Keratinocyte (primary cell): ENCODE measurements around the gene TMEM163. TPM values are rescaled to one million over a fixed set of nuclear protein-coding genes. Genes with fewer than 3 reads are reported as not detected.

Source experiments
- DNase-seq: peaks from one replicate; pipeline ENCODE4 v3.0.0-alpha.2; 2011; ENCODE audit warnings: low read depth, missing footprints, low spot score
- FAIRE-seq: peaks from 2 replicates; lab custom pipeline; 2011; peaks lifted over from hg19 to GRCh38; lab: Jason Lieb, UNC
- H2AFZ ChIP-seq: 2 replicates; pipeline ENCODE4 v1.6.0; 2012; ENCODE audit warnings: low read length, control low read depth, inconsistent platforms; ENCODE audit not compliant: control insufficient read depth
- H3K27ac ChIP-seq: 2 replicates; pipeline ENCODE4 v1.5.1; 2011; ENCODE audit warnings: low read length; ENCODE audit not compliant: control insufficient read depth, insufficient read depth
- H3K27me3 ChIP-seq: 3 replicates; pipeline ENCODE4 v1.6.0; 2011; ENCODE audit warnings: low read length; ENCODE audit not compliant: control insufficient read depth, insufficient read depth; ENCODE audit errors: extremely low read depth
- H3K36me3 ChIP-seq, 2 experiments: 2 replicates in 1 of 2; 3 replicates in 1 of 2; pipeline ENCODE4 v1.5.1; 2011; ENCODE audit warnings: low read length in 2 of 2, mild to moderate bottlenecking in 1 of 2; ENCODE audit not compliant: control insufficient read depth in 2 of 2, insufficient read depth in 2 of 2; ENCODE audit errors: extremely low read depth in 1 of 2
- H3K4me1 ChIP-seq: 3 replicates; pipeline ENCODE4 v1.5.1; 2011; ENCODE audit warnings: low read length; ENCODE audit not compliant: control insufficient read depth, insufficient read depth; ENCODE audit errors: extremely low read depth
- H3K4me2 ChIP-seq: 3 replicates; pipeline ENCODE4 v1.6.0; 2011; ENCODE audit warnings: low read depth, low read length; ENCODE audit not compliant: control insufficient read depth, insufficient read depth; ENCODE audit errors: extremely low read depth
- H3K4me3 ChIP-seq, 3 experiments: fragments of 200-600 bp in 1 of 3; sonication (generic) in 1 of 3; 2 replicates in 2 of 3; 3 replicates in 1 of 3; pipeline ENCODE4 v1.5.1; 2011 to 2016; ENCODE audit warnings: low read length in 3 of 3, mild to moderate bottlenecking in 3 of 3, control low read depth in 2 of 3, inconsistent platforms in 1 of 3, low read depth in 1 of 3, mixed read lengths in 1 of 3, mixed run types in 1 of 3, moderate library complexity in 1 of 3; ENCODE audit not compliant: control insufficient read depth in 2 of 3, insufficient read depth in 2 of 3; ENCODE audit errors: extremely low read depth in 1 of 3
- H3K79me2 ChIP-seq: 2 replicates; pipeline ENCODE4 v1.6.0; 2012; ENCODE audit warnings: low read length; ENCODE audit not compliant: control insufficient read depth, insufficient read depth
- H3K9ac ChIP-seq: 3 replicates; pipeline ENCODE4 v1.6.0; 2011; ENCODE audit warnings: low read length; ENCODE audit not compliant: control insufficient read depth, insufficient read depth; ENCODE audit errors: extremely low read depth
- H3K9me1 ChIP-seq: 3 replicates; pipeline ENCODE4 v1.6.0; 2011; ENCODE audit warnings: low read length; ENCODE audit not compliant: control insufficient read depth, insufficient read depth; ENCODE audit errors: extremely low read depth
- H3K9me3 ChIP-seq: 2 replicates; pipeline ENCODE4 v1.5.1; 2012; ENCODE audit warnings: low read depth, low read length; ENCODE audit not compliant: control insufficient read depth
- H4K20me1 ChIP-seq: 3 replicates; pipeline ENCODE4 v1.6.0; 2011; ENCODE audit warnings: low read length; ENCODE audit not compliant: control insufficient read depth, insufficient read depth; ENCODE audit errors: extremely low read depth
- CTCF ChIP-seq, 3 experiments: IDR thresholded peaks in 1 of 3; conservative IDR thresholded peaks in 1 of 3; optimal IDR thresholded peaks in 1 of 3; 2 replicates in 2 of 3; 3 replicates in 1 of 3; pipeline versions ENCODE3 to v1.5.1; 2011; ENCODE audit warnings: low read length in 3 of 3, mild to moderate bottlenecking in 3 of 3, moderate library complexity in 2 of 3, control low read depth in 1 of 3, inconsistent platforms in 1 of 3; ENCODE audit not compliant: insufficient read depth in 2 of 3; ENCODE audit errors: extremely low read depth in 1 of 3
- EZH2 ChIP-seq: IDR thresholded peaks from one replicate; pipeline ENCODE4 v1.6.1; 2012; ENCODE audit warnings: inconsistent platforms, mild to moderate bottlenecking, low read length, moderate library complexity
- dilution Hi-C: fragments of 300-500 bp; cut with MboI; formaldehyde crosslinking; loops from one replicate; pipeline ENCODE4 v1.7.0; 2020; ENCODE audit warnings: low sequenced_read_pairs; ENCODE audit not compliant: extremely low pct_ligation_motif_present
- polyA plus RNA-seq, 5 experiments: library from polyadenylated mRNA; depleted of rRNA in 3 of 5; stranded (reverse) in 3 of 5; stranded (forward) in 1 of 5; unstranded in 1 of 5; fragments of >200 nt; gene quantifications; 1 replicate in 1 of 5; 2 replicates in 3 of 5; 3 replicates in 1 of 5; pipeline versions ENCODE4 v1.2.1 to v1.2.3, GENCODE V29; 2011 to 2012; ENCODE audit warnings: missing spikeins in 2 of 5, low read depth in 1 of 5, low replicate concordance in 1 of 5

Gene TMEM163
- polyA plus RNA-seq, 1 donor (not counting 4 experiments of a cell fraction or from before 2014, with no cell fraction given): not detected

DNA sequence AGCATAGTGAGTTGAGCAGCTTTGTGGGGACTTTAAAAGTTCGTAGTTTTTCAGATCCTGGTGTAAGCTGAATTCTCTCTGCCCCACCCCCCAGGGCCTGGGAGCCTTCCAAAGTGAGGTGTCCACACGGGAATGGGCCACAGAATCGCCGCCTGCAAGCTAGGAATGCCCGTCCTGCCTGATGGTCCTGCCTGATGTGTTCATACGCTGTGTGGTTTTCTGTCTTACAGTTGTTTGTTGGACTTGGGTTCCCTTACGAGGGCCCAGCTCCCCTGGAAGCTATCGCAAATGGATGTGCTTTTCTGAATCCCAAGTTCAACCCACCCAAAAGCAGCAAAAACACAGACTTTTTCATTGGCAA lies 306.2 kb downstream of the TMEM163 start:
- TF ChIP-seq EZH2 (no peak), CTCF (optimal IDR thresholded peaks at IDR 0.05 in 1 of 3, IDR thresholded peaks at IDR 0.05 in 1 of 3, conservative IDR thresholded peaks at IDR 0.05 in 1 of 3; ENCODE audit: extremely low read depth in 1 of 3, insufficient read depth in 2 of 3, low read length in 3 of 3) (no peak)
- DNase-seq: no peak

DNA sequence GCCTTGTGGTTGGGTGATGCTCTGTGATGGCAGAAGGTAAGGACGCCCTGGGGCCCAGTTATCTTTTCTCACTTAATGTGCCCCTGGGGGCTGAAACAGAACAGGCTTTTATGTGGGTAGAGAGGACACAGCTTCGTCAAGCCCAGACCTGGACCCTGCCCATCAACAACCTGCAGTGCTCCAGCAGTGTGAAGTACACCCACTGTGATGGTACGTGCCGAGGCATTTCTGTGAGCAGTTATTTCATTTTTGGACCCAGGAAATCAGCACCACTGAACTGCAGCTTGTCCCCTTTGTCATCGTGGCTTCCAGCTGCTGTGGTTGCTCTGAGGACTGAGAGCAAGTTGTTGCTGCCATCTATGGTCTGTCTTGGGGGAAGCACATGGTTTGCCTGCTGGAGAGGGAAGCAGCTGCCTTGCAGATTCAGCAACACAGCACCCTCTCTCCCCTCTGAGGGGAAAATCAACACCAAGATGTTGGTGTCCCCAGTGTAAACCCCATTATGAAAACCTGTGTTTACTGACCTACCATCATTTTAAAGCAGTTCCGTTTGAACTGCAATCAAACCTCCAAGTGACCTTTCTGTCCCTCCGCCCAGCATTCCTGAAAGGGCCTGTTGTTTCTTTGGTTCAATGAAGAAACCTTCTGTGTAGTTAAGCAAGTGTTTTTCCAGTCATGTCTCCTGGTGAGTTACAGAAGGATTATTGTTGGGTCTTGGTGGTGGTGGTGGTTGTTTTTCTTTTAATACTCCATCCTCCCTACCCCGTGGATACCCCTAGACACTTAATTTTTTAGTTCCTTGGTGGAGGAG lies 306.8 kb downstream of the TMEM163 start:
- no peak overlapping the region for H2AFZ ChIP-seq
- peaks cover 27% of the 10 kb centered on the region for H3K4me1 ChIP-seq
- H3K27ac ChIP-seq: no peak overlapping the region
- dilution Hi-C loops: no loop called here
- H3K79me2 ChIP-seq: no peaks in the 10 kb centered on the region
- FAIRE-seq (peak; percentile 76), DNase-seq (no peak)
- no peaks in the 10 kb centered on the region for H3K9me3 ChIP-seq
- H3K9ac ChIP-seq: no peak overlapping the region
- peaks cover 0 to 2% of the 10 kb centered on the region in 2 experiments for H3K36me3 ChIP-seq
- H3K9me1 ChIP-seq: no peaks in the 10 kb centered on the region
- TF ChIP-seq CTCF (optimal IDR thresholded peaks at IDR 0.05 in 1 of 3, IDR thresholded peaks at IDR 0.05 in 1 of 3, conservative IDR thresholded peaks at IDR 0.05 in 1 of 3; ENCODE audit: extremely low read depth in 1 of 3, insufficient read depth in 2 of 3, low read length in 3 of 3): peak; percentile 77 to 95 (median 84)
- TF ChIP-seq EZH2: no peak
- no peaks in the 10 kb centered on the region for H3K27me3 ChIP-seq
- no peak overlapping the region for H3K4me2 ChIP-seq
- H4K20me1 ChIP-seq: no peaks in the 10 kb centered on the region
- no peak overlapping the region for H3K4me3 ChIP-seq

More for the DNA sequence above, 306.2 kb downstream of the TMEM163 start:
- Histone ChIP-seq H2AFZ (no peak overlapping the region), H3K4me3 (no peak overlapping the region), H4K20me1 (no peaks in the 10 kb centered on the region), H3K9me3 (no peaks in the 10 kb centered on the region), H3K9me1 (no peaks in the 10 kb centered on the region), H3K36me3 (peaks cover 0 to 2% of the 10 kb centered on the region in 2 experiments), H3K4me2 (no peak overlapping the region), H3K79me2 (no peaks in the 10 kb centered on the region), H3K27ac (no peak overlapping the region), H3K9ac (no peak overlapping the region), H3K27me3 (no peaks in the 10 kb centered on the region), H3K4me1 (peaks cover 21% of the 10 kb centered on the region)
- no peak for FAIRE-seq
- dilution Hi-C loops: no loop called here
